ENCODE data around the gene UBE2D2.

Gene UBE2D2

GRCh38 chr5:139663207-139664085, 102.3 kb downstream of the UBE2D2 start:
- no peak for DNase-seq

GRCh38 chr5:139664086-139664693, 103.1 kb downstream of the UBE2D2 start:
- no peak for DNase-seq

- no peak for DNase-seq
Observed at GRCh38 chr5:139664727-139665351, 103.7 kb downstream of the UBE2D2 start.

DNA sequence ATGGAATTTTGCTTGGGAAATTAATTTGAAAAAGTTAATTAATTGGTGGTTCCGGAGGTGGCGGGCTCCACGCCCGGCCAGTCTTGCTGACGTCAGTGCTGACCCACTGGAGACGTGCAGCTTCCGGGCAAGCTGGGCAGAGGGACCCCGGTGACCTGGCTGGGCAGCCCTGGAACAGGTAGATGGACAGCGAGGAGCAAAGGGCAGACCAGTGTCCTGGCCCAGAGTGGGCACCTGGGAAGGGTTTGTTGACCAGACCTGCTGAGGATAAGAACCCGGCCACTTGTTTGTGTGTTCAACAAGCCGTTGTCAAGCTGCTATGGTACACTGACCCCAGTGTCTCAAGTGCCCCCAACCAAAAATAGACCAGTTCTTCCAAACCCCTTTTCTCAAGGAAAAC, 104.5 kb downstream of the UBE2D2 start:
- no peak for DNase-seq

DNA sequence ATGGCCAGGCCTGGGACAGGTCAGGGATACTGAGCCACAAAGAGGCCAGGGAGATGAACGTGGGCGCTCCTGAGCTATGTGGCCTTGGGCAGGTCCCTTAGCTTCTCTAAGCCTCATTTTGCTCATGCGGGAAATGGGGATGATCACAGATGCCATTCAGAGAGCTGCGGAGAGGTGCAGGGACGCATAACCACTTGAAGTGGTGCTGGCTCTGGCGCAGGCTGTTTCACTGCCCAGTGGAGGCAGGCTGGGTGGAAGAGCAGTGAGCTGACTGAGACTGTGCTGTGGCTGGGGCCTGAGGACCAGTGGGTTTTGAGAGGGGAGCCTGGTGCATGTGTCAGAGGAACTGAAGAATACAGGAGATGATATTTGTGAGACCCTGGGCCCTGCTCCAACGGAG, 105.4 kb downstream of the UBE2D2 start:
- DNase-seq, result no peak

- no peak for DNase-seq
Observed at GRCh38 chr5:139667001-139667729, 106.0 kb downstream of the UBE2D2 start.

- no peak for DNase-seq
Observed at GRCh38 chr5:139667730-139668063, 106.6 kb downstream of the UBE2D2 start.

DNA sequence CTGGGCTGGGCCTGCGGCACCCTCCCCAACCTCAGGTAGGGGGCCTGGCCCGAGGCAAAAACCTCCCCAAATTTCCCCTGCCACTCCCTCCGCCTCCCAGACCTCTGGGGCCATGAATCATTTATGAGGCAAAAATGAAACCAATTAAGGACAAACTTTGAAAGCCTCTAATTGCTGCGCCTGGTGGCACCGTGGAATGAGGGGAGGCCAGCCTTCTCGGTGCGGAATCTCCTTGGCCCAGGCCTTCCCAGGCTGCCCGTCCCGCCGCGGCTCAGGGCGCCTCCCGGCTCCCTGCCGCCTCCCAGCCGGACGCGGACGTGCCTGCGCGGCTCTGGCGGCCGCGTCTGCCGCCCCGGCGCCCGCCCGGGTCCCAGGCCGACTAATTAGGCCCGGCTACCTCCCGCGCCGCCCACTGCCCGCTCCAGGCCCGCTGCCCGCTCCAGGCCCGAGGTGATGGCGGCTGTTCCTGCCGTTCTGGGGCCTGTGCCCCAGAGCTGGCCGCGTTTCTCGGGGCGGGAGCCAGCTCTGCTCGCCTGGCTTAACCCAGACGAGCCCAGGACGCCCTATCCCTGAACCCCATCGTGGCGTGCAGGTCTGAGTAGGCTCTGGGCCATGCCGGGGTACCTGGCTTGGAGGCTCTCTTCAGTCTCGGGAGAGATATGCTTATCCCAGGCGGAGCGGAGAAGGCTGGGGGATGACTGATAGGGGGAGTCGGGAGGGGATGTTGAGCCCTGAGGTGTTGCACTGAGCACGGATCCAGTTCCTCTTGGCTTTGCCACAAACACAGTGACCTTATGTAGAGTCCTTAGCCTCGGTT, 107.1 kb downstream of the UBE2D2 start:
- peak; percentile 30 for DNase-seq

- no peak for DNase-seq
Observed at GRCh38 chr5:139668924-139669661, 108.0 kb downstream of the UBE2D2 start.

- DNase-seq, result no peak
Observed at GRCh38 chr5:139669662-139670368, 108.7 kb downstream of the UBE2D2 start.

DNA sequence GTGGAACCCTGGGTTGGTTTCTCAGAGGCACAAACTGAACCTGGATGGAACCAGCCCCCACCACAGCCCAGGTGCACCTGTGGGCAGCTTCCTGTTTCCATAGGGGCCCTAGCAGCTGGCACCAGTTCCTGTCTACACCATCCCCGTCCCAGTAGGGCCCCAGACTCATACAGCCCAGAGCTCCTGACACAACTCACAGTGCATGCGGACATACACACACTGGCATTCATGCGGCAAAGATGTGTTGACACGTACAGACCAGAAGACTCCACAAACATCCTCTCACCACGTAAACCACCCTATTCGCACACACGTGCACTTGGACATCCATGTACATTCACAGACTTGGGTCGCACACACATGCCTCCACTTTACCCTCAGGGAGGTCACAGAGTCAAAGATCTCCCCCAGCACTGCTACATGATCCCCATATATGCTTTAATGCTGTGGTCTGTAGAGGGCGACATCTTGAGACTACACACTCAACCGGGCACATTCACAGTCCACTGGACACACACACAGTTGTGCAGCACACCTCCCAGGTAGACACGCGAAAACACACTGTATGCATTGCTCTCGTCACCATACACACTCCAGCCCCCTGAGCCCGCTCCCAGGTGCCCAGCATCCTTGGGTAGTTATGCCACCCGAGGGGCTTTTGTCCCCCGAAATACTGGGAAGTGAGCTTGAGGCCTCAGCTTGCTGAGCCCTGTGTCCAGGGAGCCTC, 109.4 kb downstream of the UBE2D2 start:
- no peak for DNase-seq

GRCh38 chr5:139671096-139671841, 110.1 kb downstream of the UBE2D2 start:
- no peak for DNase-seq

DNA sequence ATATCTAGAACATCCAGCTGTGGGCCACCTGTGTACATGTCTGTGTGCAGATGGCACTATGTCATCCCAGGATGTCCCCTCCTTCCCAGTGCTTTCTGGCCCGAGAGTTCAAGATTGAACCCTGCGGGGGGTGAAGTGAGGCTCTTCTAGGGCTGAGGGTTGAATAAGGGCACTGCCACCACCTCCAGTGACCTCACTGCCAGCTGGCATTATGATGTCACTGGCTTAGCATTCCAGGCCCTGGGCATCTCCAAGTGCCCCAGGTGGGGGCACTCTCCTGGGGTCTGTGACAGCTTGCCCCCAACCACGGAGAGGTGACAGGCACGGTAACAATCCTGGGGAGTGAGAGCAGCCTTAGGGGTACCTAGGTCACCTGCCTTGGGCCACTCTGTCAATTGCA, 114.1 kb downstream of the UBE2D2 start:
- DNase-seq, result no peak

- DNase-seq, result no peak
Observed at GRCh38 chr5:139675825-139676224, 114.7 kb downstream of the UBE2D2 start.

GRCh38 chr5:139676406-139676805, 115.3 kb downstream of the UBE2D2 start:
- DNase-seq, result no peak

DNA sequence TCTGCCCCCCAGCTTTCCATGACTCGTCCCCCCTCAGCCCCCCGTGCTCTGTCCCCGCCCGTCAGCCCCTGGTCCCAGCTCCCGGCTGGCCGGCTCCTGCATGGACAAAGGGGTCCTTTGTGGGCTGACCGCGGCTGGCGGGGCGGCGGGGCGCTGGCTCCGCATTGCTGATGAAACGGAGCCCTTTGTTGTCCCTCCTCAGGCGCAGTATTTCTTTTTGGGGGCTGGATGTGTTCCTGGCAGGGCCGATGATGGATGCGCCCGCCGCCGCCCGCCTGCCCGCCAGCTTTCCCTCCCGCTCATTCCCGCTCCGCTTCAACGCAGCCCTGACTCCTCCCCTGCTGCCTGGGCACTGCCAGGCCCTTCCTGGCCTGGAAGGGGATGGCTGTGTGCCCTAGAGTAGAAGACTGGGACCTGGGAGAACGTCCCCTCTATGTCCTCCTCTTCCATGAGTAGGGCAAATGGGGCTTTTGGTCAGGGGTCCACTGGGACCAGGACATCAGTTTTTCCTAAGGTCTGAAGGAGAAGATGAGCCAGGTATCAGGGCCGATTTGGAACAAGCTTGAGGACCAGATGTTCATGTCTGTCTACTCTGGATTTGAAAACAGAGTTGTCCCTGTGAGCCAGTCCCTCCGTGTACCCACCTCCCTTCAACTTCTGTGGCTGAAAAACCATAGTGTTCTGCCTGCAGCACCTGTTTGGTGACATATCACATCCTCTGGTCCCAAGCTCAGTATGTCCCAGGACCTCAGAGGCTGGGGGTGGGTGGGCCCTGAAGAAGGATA, 116.0 kb downstream of the UBE2D2 start:
- no peak for DNase-seq

Data from stimulated activated CD4-positive, alpha-beta T cell treated with anti-CD3 and anti-CD28 coated beads, Interleukin-4, amount 100 ng/mL, for 24 hours (primary cell).